NCI-H226 (cell line): ENCODE results near the gene IKZF2.

Experiments used
- DNase-seq: peaks from one replicate; pipeline ENCODE4 v3.0.0-alpha.2; 2015

Gene IKZF2

GRCh38 chr2:213091765-213092164 is 59.6 kb downstream of the IKZF2 start:
- no peak for DNase-seq

GRCh38 chr2:213090772-213091171 is 60.6 kb downstream of the IKZF2 start:
- DNase-seq, result no peak

- no peak for DNase-seq
Observed at GRCh38 chr2:213089438-213089837, 62.0 kb downstream of the IKZF2 start.

GRCh38 chr2:213087040-213087439 is 64.4 kb downstream of the IKZF2 start:
- no peak for DNase-seq

- peak; percentile 28 for DNase-seq
Observed at GRCh38 chr2:213086571-213086970, 64.8 kb downstream of the IKZF2 start.

GRCh38 chr2:213086050-213086449 is 65.4 kb downstream of the IKZF2 start:
- peak; percentile 1 for DNase-seq

- DNase-seq, result no peak
Observed at GRCh38 chr2:213085538-213085937, 65.9 kb downstream of the IKZF2 start.

GRCh38 chr2:213084261-213084660 is 67.2 kb downstream of the IKZF2 start:
- no peak for DNase-seq

GRCh38 chr2:213080969-213081617 is 70.3 kb downstream of the IKZF2 start:
- no peak for DNase-seq

- no peak for DNase-seq
Observed at GRCh38 chr2:213079756-213080155, 71.7 kb downstream of the IKZF2 start.

GRCh38 chr2:213078686-213079085 is 72.7 kb downstream of the IKZF2 start:
- no peak for DNase-seq

- DNase-seq, result no peak
Observed at GRCh38 chr2:213069531-213069930, 81.9 kb downstream of the IKZF2 start.

- DNase-seq, result no peak
Observed at GRCh38 chr2:213068676-213069359, 82.6 kb downstream of the IKZF2 start.

GRCh38 chr2:213067888-213068287 is 83.5 kb downstream of the IKZF2 start:
- no peak for DNase-seq

- DNase-seq, result no peak
Observed at GRCh38 chr2:213066443-213066743, 85.0 kb downstream of the IKZF2 start.

- DNase-seq, result peak; percentile 5
Observed at GRCh38 chr2:213065583-213066442, 85.6 kb downstream of the IKZF2 start.

- no peak for DNase-seq
Observed at GRCh38 chr2:213064099-213064498, 87.3 kb downstream of the IKZF2 start.

GRCh38 chr2:213057977-213058376 is 93.4 kb downstream of the IKZF2 start:
- DNase-seq, result no peak

- no peak for DNase-seq
Observed at GRCh38 chr2:213046431-213046830, 105.0 kb downstream of the IKZF2 start.

GRCh38 chr2:213043566-213043965 is 107.8 kb downstream of the IKZF2 start:
- no peak for DNase-seq

- no peak for DNase-seq
Observed at GRCh38 chr2:213042262-213042661, 109.2 kb downstream of the IKZF2 start.

GRCh38 chr2:213036836-213037235 is 114.6 kb downstream of the IKZF2 start:
- DNase-seq, result no peak

GRCh38 chr2:213034585-213034984 is 116.8 kb downstream of the IKZF2 start:
- DNase-seq, result no peak

- DNase-seq, result no peak
Observed at GRCh38 chr2:213032607-213033006, 118.8 kb downstream of the IKZF2 start.
